GM21515 (cell line): ENCODE results near the gene OR2AJ1.

ENCODE experiments used
- ATAC-seq: cut with Tn5 transposase; IDR thresholded peaks from one replicate; pipeline ENCODE4 v1.9.1; 2021; ENCODE audit not compliant: unreplicated experiment

The OR2AJ1 gene

GRCh38 chr1:247961791-247962190 lies 37.1 kb downstream of the OR2AJ1 start:
- ATAC-seq = no peak

- no peak for ATAC-seq
Measured at GRCh38 chr1:247962911-247963588, 38.4 kb downstream of the OR2AJ1 start.

GRCh38 chr1:247964933-247965332 lies 40.2 kb downstream of the OR2AJ1 start, which contains the start of gene OR2AK2:
TSS of gene OR2AK2 (plus strand) at chr1:247965233. CDS start at chr1:247965377, 144 bp downstream.
- no peak for ATAC-seq

GRCh38 chr1:247966532-247967204 lies 42.0 kb downstream of the OR2AJ1 start:
- peak; percentile 68 for ATAC-seq
